Endothelial cell (in vitro differentiated cells): ENCODE measurements around the gene TNIK. TPM values are rescaled to one million over a fixed set of nuclear protein-coding genes. Genes with fewer than 3 reads are reported as not detected.
"Not testable (repeated sequence)": the region's sequence is repeated elsewhere in the genome, so short reads cannot be mapped to it uniquely, and the experiment has no call there.

Experiments
- DNase-seq: peaks from one replicate; pipeline ENCODE4 v3.0.0; 2021; ENCODE audit warnings: low spot score
- H3K27ac Mint-ChIP-seq: one replicate; pipeline ENCODE4 v1.8.0; 2021; ENCODE audit warnings: mixed read lengths, inconsistent platforms; ENCODE audit not compliant: unreplicated experiment
- H3K27me3 Mint-ChIP-seq: one replicate; pipeline ENCODE4 v1.8.0; 2021; ENCODE audit warnings: mild to moderate bottlenecking, moderate library complexity, mixed read lengths, inconsistent platforms; ENCODE audit not compliant: unreplicated experiment
- H3K36me3 Mint-ChIP-seq: one replicate; pipeline ENCODE4 v1.8.0; 2021; ENCODE audit warnings: mild to moderate bottlenecking, low read depth, mixed read lengths, inconsistent platforms; ENCODE audit not compliant: unreplicated experiment
- H3K4me1 Mint-ChIP-seq: one replicate; pipeline ENCODE4 v1.8.0; 2021; ENCODE audit warnings: mild to moderate bottlenecking, mixed read lengths, inconsistent platforms; ENCODE audit not compliant: unreplicated experiment
- H3K4me3 Mint-ChIP-seq: one replicate; pipeline ENCODE4 v1.8.0; 2021; ENCODE audit warnings: mild to moderate bottlenecking, mixed read lengths, inconsistent platforms; ENCODE audit not compliant: unreplicated experiment
- H3K9me3 Mint-ChIP-seq: one replicate; pipeline ENCODE4 v1.8.0; 2021; ENCODE audit warnings: mixed read lengths, inconsistent platforms; ENCODE audit not compliant: unreplicated experiment
- CTCF ChIP-seq: fragments of 200-600 bp; sonication (generic); IDR thresholded peaks from one replicate; pipeline ENCODE4 v1.5.0; 2021; ENCODE audit warnings: antibody characterized with exemption; ENCODE audit not compliant: unreplicated experiment
- total RNA-seq: library from RNA; stranded (reverse); fragmentation: NEBNext Ultra II Directional; extraction: Animal tissue kit (Norgen Biotek cat#: 25700); gene quantifications from one replicate; pipeline ENCODE4 v1.2.1, GENCODE V29; 2021; ENCODE audit not compliant: unreplicated experiment

The TNIK gene
- total RNA-seq, 1 donor from 2014 or later = 67.0 TPM

GRCh38 chr3:171428321-171428787, 31.9 kb downstream of the TNIK start:
- DNase-seq = no peak
- Mint-ChIP-seq H3K36me3 (peaks cover 3% of the 10 kb centered on the region), H3K27me3 (peaks cover 1% of the 10 kb centered on the region), H3K4me1 (peaks cover 8% of the 10 kb centered on the region), H3K27ac (no peak overlapping the region), H3K9me3 (no peaks in the 10 kb centered on the region), H3K4me3 (no peak overlapping the region)
- no peak for TF ChIP-seq CTCF

- Mint-ChIP-seq H3K27ac (no peak overlapping the region), H3K4me1 (peaks cover 10% of the 10 kb centered on the region), H3K27me3 (peaks cover 1% of the 10 kb centered on the region), H3K36me3 (peaks cover 3% of the 10 kb centered on the region), H3K9me3 (no peaks in the 10 kb centered on the region), H3K4me3 (no peak overlapping the region)
- no peak for TF ChIP-seq CTCF
- no peak for DNase-seq
Measured at GRCh38 chr3:171427771-171428320, 32.4 kb downstream of the TNIK start.

- not testable (repeated sequence) for DNase-seq, H3K27me3 Mint-ChIP-seq, H3K4me3 Mint-ChIP-seq, H3K36me3 Mint-ChIP-seq, H3K4me1 Mint-ChIP-seq, H3K9me3 Mint-ChIP-seq
- H3K27ac Mint-ChIP-seq = peak overlapping the region; percentile 39
Measured at GRCh38 chr3:171424063-171424462, 36.1 kb downstream of the TNIK start.

GRCh38 chr3:171422855-171423254, 37.4 kb downstream of the TNIK start:
- not testable (repeated sequence) for H3K4me3 Mint-ChIP-seq, H3K27me3 Mint-ChIP-seq, H3K36me3 Mint-ChIP-seq, H3K9me3 Mint-ChIP-seq, H3K27ac Mint-ChIP-seq, DNase-seq, H3K4me1 Mint-ChIP-seq

GRCh38 chr3:171420667-171421066, 39.5 kb downstream of the TNIK start:
- H3K27ac Mint-ChIP-seq = no peak overlapping the region
- no peak for DNase-seq
- no peak overlapping the region for H3K4me3 Mint-ChIP-seq
- H3K36me3 Mint-ChIP-seq = peaks cover 3% of the 10 kb centered on the region
- no peaks in the 10 kb centered on the region for H3K9me3 Mint-ChIP-seq
- peaks cover 3% of the 10 kb centered on the region for H3K4me1 Mint-ChIP-seq
- no peak for TF ChIP-seq CTCF
- H3K27me3 Mint-ChIP-seq = no peaks in the 10 kb centered on the region

GRCh38 chr3:171419457-171419856, 40.7 kb downstream of the TNIK start:
- no peak overlapping the region for H3K27ac Mint-ChIP-seq
- H3K4me3 Mint-ChIP-seq = no peak overlapping the region
- no peaks in the 10 kb centered on the region for H3K27me3 Mint-ChIP-seq
- peaks cover 3% of the 10 kb centered on the region for H3K36me3 Mint-ChIP-seq
- no peak for DNase-seq
- H3K9me3 Mint-ChIP-seq = no peaks in the 10 kb centered on the region
- H3K4me1 Mint-ChIP-seq = peaks cover 3% of the 10 kb centered on the region
- TF ChIP-seq CTCF = no peak
